ENCODE results near the gene CLK4.

The CLK4 gene

DNA sequence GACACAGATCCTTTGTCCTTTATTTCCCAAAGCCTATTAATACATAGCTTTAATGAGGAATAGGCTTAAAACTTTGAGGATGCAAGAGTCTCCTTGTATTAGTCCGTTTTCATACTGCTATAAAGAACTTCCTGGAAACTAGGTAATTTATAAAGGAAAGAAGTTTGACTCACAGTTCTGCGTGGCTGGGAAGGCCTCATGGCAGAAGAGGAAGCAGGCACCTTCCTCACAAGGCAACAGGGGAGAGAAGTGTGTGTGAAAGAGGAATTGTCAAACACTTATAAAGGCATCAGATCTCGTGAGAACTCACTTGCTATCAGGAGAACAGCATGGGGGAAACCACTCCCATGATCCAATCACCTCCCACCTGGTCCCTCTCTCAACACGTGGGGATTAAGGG, 5.4 kb upstream of the CLK4 start:
- no peak for DNase-seq

DNA sequence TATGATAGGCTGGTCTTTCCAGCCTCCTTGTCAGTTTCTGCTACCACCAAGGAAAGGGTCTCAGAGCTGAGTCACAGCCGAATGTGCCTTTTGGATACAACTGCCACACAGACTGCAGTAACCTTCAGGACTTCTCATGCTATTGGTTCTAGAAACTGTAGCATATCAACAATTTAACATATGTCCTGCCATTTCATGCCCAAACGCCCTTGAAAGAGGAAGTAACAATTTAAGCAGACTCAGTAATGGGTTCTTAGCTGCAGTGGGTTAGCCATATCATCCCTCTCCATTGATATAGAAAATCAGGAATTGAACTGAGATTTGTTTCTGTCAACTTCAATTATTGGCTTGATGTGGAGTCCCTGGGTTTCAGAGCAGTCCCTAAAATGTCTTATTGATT, 4.1 kb upstream of the CLK4 start:
- no peak for DNase-seq

DNA sequence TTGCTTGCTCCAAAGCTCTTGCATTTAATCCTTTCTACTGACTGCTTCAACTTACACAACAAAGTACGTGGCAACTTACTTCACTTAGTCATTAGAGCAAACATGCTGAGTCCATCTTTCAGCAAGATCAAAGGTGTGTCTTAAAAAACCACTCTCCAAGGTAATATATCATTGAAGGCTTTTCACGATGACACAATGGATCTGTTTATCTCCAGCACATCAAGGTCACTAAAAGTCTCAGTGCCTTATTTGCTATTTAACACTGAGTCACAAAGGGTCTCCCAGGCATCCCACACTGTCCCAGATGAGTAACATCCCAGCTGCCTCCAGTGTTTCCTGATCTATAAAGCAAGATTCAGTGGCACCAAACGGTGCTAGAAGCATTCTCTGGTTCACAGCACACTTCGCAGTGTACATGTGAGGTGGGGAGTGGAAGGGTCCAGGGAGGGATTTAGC, 3.7 kb upstream of the CLK4 start:
- DNase-seq, result no peak

- DNase-seq, result no peak
Observed at GRCh38 chr5:178627259-178627598, 379 bp upstream of the CLK4 start.

- no peak for DNase-seq
Observed at GRCh38 chr5:178625679-178626483, 969 bp downstream of the CLK4 start.

- DNase-seq, result no peak
Observed at GRCh38 chr5:178624631-178625546, 2.0 kb downstream of the CLK4 start.

DNA sequence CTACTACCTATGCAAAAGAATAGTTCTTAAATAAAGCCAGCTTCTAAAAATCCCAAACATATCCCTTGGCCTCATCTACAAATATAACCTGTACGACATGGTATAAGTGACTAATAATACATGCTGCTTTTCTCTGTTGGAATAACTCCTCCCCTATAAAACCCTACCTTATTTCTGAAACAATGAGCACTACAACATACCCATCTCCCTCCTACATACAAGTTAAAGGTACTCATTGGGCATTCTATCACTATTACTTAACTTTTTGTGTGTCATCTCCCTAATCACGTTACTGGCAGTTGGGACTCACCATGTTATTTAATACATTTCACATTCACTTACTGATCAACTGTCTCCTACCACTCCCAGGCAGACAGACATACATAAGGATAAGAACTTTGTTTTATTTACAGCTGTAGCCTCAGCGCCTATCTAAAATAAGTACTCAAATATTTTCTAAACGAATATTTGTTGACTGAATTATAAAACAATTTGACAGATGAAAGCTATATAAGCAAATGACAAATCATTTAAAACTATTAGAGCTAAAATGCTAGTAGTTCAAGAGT, 4.1 kb downstream of the CLK4 start:
- no peak for DNase-seq

- no peak for DNase-seq
Observed at GRCh38 chr5:178619390-178619789, 7.5 kb downstream of the CLK4 start.

DNA sequence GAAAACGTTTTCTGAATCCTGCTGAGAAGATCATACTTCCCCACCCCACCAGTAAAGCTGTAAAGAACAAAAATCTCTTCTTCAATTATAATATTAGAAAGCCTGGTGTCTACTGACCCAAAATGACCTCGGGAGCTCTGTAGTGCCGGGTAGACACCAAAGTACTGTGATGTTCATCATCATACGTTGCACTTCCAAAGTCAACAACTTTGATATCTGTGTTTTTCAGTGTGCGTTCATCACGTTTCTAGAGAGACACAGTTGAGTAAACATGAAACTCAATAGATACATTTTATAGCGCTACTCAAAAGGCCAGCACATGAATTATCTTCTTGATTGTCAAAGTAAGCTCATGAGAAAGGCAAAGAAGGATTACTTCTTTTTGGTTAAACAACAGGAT, 14.6 kb downstream of the CLK4 start:
- no peak for DNase-seq

GRCh38 chr5:178606269-178606668, 20.6 kb downstream of the CLK4 start:
- DNase-seq, result no peak

DNA sequence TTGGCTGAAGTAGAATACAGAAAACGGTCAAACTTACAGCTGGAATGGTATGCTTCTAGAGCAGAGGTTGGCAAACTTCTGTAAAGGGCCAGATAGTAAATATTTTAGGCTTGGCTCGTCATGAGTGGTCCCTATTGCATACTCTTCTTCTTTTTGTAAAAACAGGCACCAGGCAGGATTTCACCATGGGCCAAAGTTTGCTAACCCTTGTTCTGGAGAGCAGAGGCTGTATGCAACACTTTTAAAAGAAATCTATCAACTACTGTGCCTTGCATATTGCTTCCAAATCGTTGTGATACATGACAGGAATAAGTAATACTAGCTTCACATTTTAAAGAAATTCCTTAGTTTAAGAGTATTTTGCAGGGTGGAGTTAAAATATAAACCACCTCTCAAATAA, 21.1 kb downstream of the CLK4 start:
- no peak for DNase-seq

DNA sequence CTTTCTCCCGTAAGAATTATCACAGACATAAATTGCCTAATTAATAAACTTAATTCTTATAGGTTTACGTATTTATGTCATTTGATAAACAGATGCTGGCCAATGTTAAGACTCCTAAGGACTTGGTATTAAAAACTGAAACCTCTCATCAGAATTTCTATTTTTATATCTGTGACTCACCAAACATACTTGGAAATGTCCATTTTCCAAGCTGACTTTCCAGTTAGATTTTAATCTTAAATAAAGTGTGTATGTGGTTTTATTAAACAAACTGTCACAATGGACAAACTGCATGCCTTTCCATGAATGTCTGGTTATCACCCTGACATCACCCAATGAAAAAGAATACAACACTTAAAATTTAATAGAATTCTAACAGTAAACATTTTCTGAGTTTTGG, 24.1 kb downstream of the CLK4 start:
- DNase-seq, result no peak

- DNase-seq, result no peak
Observed at GRCh38 chr5:178595750-178596149, 31.1 kb downstream of the CLK4 start.

GRCh38 chr5:178595150-178595549, 31.7 kb downstream of the CLK4 start:
- no peak for DNase-seq

GRCh38 chr5:178590924-178591423, 35.9 kb downstream of the CLK4 start:
- DNase-seq, result no peak

DNA sequence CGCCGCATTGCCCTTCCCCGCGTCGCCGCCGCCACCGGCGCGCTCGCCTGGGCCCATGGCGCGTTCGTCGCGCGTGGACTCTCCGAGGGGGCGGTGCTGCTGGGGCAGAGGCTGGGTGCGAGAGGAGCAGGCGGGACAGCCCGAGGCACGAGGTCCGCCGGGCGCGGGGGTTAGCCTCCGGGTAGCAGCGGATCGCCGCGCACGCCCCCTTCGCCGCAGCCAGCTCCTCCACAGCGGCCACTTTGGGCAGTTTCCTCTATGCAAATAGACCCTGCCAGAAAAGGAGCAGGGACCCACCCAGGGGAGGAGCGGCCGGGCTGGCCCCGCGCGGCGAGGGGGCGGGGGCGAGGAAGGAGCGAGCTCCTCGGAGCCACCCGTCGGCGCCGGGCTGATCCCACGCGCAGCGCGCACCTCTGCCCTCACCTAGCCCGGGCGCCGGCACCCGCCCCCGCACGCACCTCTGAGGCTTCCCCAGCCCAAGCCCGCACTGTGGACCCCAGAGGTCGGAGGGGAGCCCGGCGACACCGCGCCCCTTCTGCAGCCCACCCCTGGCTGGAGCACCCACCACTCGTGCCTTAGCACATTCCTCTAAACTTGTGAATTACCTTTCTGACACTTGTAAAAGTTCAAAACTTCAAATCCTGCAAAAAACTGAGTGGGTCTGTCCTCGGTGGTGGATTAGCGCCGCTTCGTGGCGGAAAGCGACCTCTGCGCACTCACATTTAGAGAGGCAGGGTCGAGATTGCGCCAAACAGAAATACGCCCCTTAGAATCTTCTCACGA, 36.5 kb downstream of the CLK4 start, which contains the start of gene COL23A1:
COL23A1 (minus strand) TSS at position 253 of the 783 bp plus-strand sequence.
- DNase-seq, result peak; percentile 46

GRCh38 chr5:178589180-178590140, 37.4 kb downstream of the CLK4 start:
- peak; percentile 21 for DNase-seq

- DNase-seq, result no peak
Observed at GRCh38 chr5:178588769-178589168, 38.1 kb downstream of the CLK4 start.

GRCh38 chr5:178587763-178588611, 38.9 kb downstream of the CLK4 start:
- DNase-seq, result no peak

GRCh38 chr5:178586396-178586795, 40.5 kb downstream of the CLK4 start:
- no peak for DNase-seq
